ENCODE measurements around the gene SYTL2.

Gene SYTL2

GRCh38 chr11:85815186-85815931, 4.4 kb upstream of the SYTL2 start:
- no peak for FAIRE-seq

GRCh38 chr11:85813721-85814120, 2.8 kb upstream of the SYTL2 start:
- FAIRE-seq (no peak), DNase-seq (ENCODE audit: insufficient read length, low spot score) (no peak)
- TF ChIP-seq TAF1 (IDR thresholded peaks at IDR 0.05; ENCODE audit: low read depth, low read length) (no peak), SPI1 (IDR thresholded peaks at IDR 0.05; ENCODE audit: low read depth, low read length) (no peak), PAX5 (IDR thresholded peaks at IDR 0.05; ENCODE audit: insufficient read depth, low read length, severe bottlenecking) (no peak), POU2F2 (IDR thresholded peaks at IDR 0.05; ENCODE audit: low read depth, low read length) (no peak), POLR2AphosphoS5 (IDR thresholded peaks at IDR 0.05; ENCODE audit: low read depth, low read length) (no peak), POLR2A (IDR thresholded peaks at IDR 0.05; ENCODE audit: low read depth, low read length) (no peak)

More at GRCh38 chr11:85815186-85815931, 4.4 kb upstream of the SYTL2 start:
- TF ChIP-seq POU2F2 (IDR thresholded peaks at IDR 0.05; ENCODE audit: low read depth, low read length): no peak
- TF ChIP-seq SPI1 (IDR thresholded peaks at IDR 0.05; ENCODE audit: low read depth, low read length): no peak
- TF ChIP-seq POLR2A (IDR thresholded peaks at IDR 0.05; ENCODE audit: low read depth, low read length): no peak
- no peak for TF ChIP-seq POLR2AphosphoS5 (IDR thresholded peaks at IDR 0.05; ENCODE audit: low read depth, low read length)
- no peak for TF ChIP-seq TAF1 (IDR thresholded peaks at IDR 0.05; ENCODE audit: low read depth, low read length)
- no peak for TF ChIP-seq PAX5 (IDR thresholded peaks at IDR 0.05; ENCODE audit: insufficient read depth, low read length, severe bottlenecking)
- no peak for DNase-seq (ENCODE audit: insufficient read length, low spot score)

- FAIRE-seq: no peak
- no peak for DNase-seq (ENCODE audit: insufficient read length, low spot score)
- TF ChIP-seq PAX5 (IDR thresholded peaks at IDR 0.05; ENCODE audit: insufficient read depth, low read length, severe bottlenecking) (no peak), POLR2A (IDR thresholded peaks at IDR 0.05; ENCODE audit: low read depth, low read length) (no peak), POU2F2 (IDR thresholded peaks at IDR 0.05; ENCODE audit: low read depth, low read length) (no peak), POLR2AphosphoS5 (IDR thresholded peaks at IDR 0.05; ENCODE audit: low read depth, low read length) (no peak), SPI1 (IDR thresholded peaks at IDR 0.05; ENCODE audit: low read depth, low read length) (no peak), TAF1 (IDR thresholded peaks at IDR 0.05; ENCODE audit: low read depth, low read length) (no peak)
Measured at GRCh38 chr11:85811624-85812023, 683 bp upstream of the SYTL2 start.

- DNase-seq (ENCODE audit: insufficient read length, low spot score): no peak
- no peak for TF ChIP-seq PAX5 (IDR thresholded peaks at IDR 0.05; ENCODE audit: insufficient read depth, low read length, severe bottlenecking)
- no peak for TF ChIP-seq SPI1 (IDR thresholded peaks at IDR 0.05; ENCODE audit: low read depth, low read length)
- no peak for TF ChIP-seq POLR2A (IDR thresholded peaks at IDR 0.05; ENCODE audit: low read depth, low read length)
- TF ChIP-seq POU2F2 (IDR thresholded peaks at IDR 0.05; ENCODE audit: low read depth, low read length): no peak
- TF ChIP-seq POLR2AphosphoS5 (IDR thresholded peaks at IDR 0.05; ENCODE audit: low read depth, low read length): no peak
- no peak for TF ChIP-seq TAF1 (IDR thresholded peaks at IDR 0.05; ENCODE audit: low read depth, low read length)
- FAIRE-seq: no peak
Measured at GRCh38 chr11:85810521-85810870, 445 bp downstream of the SYTL2 start.

- DNase-seq (ENCODE audit: insufficient read length, low spot score): no peak
- TF ChIP-seq PAX5 (IDR thresholded peaks at IDR 0.05; ENCODE audit: insufficient read depth, low read length, severe bottlenecking) (no peak), POLR2AphosphoS5 (IDR thresholded peaks at IDR 0.05; ENCODE audit: low read depth, low read length) (no peak), POLR2A (IDR thresholded peaks at IDR 0.05; ENCODE audit: low read depth, low read length) (no peak), TAF1 (IDR thresholded peaks at IDR 0.05; ENCODE audit: low read depth, low read length) (no peak)
- no peak for FAIRE-seq
Measured at GRCh38 chr11:85809863-85810262, 1.1 kb downstream of the SYTL2 start.

GRCh38 chr11:85809191-85809590, 1.8 kb downstream of the SYTL2 start:
- no peak for DNase-seq (ENCODE audit: insufficient read length, low spot score)
- FAIRE-seq: no peak
- TF ChIP-seq POLR2AphosphoS5 (IDR thresholded peaks at IDR 0.05; ENCODE audit: low read depth, low read length) (no peak), POU2F2 (IDR thresholded peaks at IDR 0.05; ENCODE audit: low read depth, low read length) (no peak), POLR2A (IDR thresholded peaks at IDR 0.05; ENCODE audit: low read depth, low read length) (no peak), SPI1 (IDR thresholded peaks at IDR 0.05; ENCODE audit: low read depth, low read length) (no peak), TAF1 (IDR thresholded peaks at IDR 0.05; ENCODE audit: low read depth, low read length) (no peak), PAX5 (IDR thresholded peaks at IDR 0.05; ENCODE audit: insufficient read depth, low read length, severe bottlenecking) (no peak)

- FAIRE-seq (no peak), DNase-seq (ENCODE audit: insufficient read length, low spot score) (no peak)
- no peak for TF ChIP-seq POLR2AphosphoS5 (IDR thresholded peaks at IDR 0.05; ENCODE audit: low read depth, low read length)
Measured at GRCh38 chr11:85806876-85807275, 4.1 kb downstream of the SYTL2 start.

- FAIRE-seq (no peak), DNase-seq (ENCODE audit: insufficient read length, low spot score) (no peak)
- TF ChIP-seq PAX5 (IDR thresholded peaks at IDR 0.05; ENCODE audit: insufficient read depth, low read length, severe bottlenecking): no peak
- TF ChIP-seq POU2F2 (IDR thresholded peaks at IDR 0.05; ENCODE audit: low read depth, low read length): no peak
- no peak for TF ChIP-seq TAF1 (IDR thresholded peaks at IDR 0.05; ENCODE audit: low read depth, low read length)
- TF ChIP-seq POLR2AphosphoS5 (IDR thresholded peaks at IDR 0.05; ENCODE audit: low read depth, low read length): no peak
- no peak for TF ChIP-seq POLR2A (IDR thresholded peaks at IDR 0.05; ENCODE audit: low read depth, low read length)
Measured at GRCh38 chr11:85806016-85806415, 4.9 kb downstream of the SYTL2 start.

GRCh38 chr11:85805387-85805786, 5.6 kb downstream of the SYTL2 start:
- TF ChIP-seq POLR2A (IDR thresholded peaks at IDR 0.05; ENCODE audit: low read depth, low read length) (no peak), TAF1 (IDR thresholded peaks at IDR 0.05; ENCODE audit: low read depth, low read length) (no peak), PAX5 (IDR thresholded peaks at IDR 0.05; ENCODE audit: insufficient read depth, low read length, severe bottlenecking) (no peak), SPI1 (IDR thresholded peaks at IDR 0.05; ENCODE audit: low read depth, low read length) (no peak), POLR2AphosphoS5 (IDR thresholded peaks at IDR 0.05; ENCODE audit: low read depth, low read length) (no peak), POU2F2 (IDR thresholded peaks at IDR 0.05; ENCODE audit: low read depth, low read length) (no peak)
- no peak for DNase-seq (ENCODE audit: insufficient read length, low spot score)
- FAIRE-seq: no peak

GRCh38 chr11:85803920-85804319, 7.0 kb downstream of the SYTL2 start:
- DNase-seq (ENCODE audit: insufficient read length, low spot score): no peak
- FAIRE-seq: no peak
- TF ChIP-seq POU2F2 (IDR thresholded peaks at IDR 0.05; ENCODE audit: low read depth, low read length): no peak
- no peak for TF ChIP-seq PAX5 (IDR thresholded peaks at IDR 0.05; ENCODE audit: insufficient read depth, low read length, severe bottlenecking)
- no peak for TF ChIP-seq TAF1 (IDR thresholded peaks at IDR 0.05; ENCODE audit: low read depth, low read length)
- TF ChIP-seq POLR2A (IDR thresholded peaks at IDR 0.05; ENCODE audit: low read depth, low read length): no peak
- no peak for TF ChIP-seq POLR2AphosphoS5 (IDR thresholded peaks at IDR 0.05; ENCODE audit: low read depth, low read length)
- no peak for TF ChIP-seq SPI1 (IDR thresholded peaks at IDR 0.05; ENCODE audit: low read depth, low read length)

Data from GM12891 (cell line).